Fibroblast of the aortic adventitia (primary cell): ENCODE data around the gene RXRA. TPM values are rescaled to one million over a fixed set of nuclear protein-coding genes. Genes with fewer than 3 reads are reported as not detected.
"Not testable (repeated sequence)": the region's sequence is repeated elsewhere in the genome, so short reads cannot be mapped to it uniquely, and the experiment has no call there.

Experiments
- DNase-seq: peaks from one replicate; pipeline ENCODE4 v3.0.0-alpha.2; 2010; ENCODE audit warnings: low read depth
- H3K4me3 ChIP-seq: 2 replicates; pipeline ENCODE4 v1.5.1; 2011; ENCODE audit warnings: low read depth, mild to moderate bottlenecking, control low read depth, low read length, moderate library complexity
- total RNA-seq: library from RNA; depleted of rRNA; stranded (reverse); fragments of >200 nt; gene quantifications from 2 replicates; pipeline ENCODE4 v1.2.3, GENCODE V29; 2012; ENCODE audit warnings: low replicate concordance
- TF ChIP-seq, protein P1 (sequence below): IDR thresholded peaks from 2 replicates; pipeline ENCODE4 v1.5.1; 2011; ENCODE audit warnings: mild to moderate bottlenecking, low read length, control low read depth, inconsistent platforms; ENCODE audit not compliant: insufficient read depth

Gene RXRA
- total RNA-seq, 1 donor: 20.9 TPM

DNA sequence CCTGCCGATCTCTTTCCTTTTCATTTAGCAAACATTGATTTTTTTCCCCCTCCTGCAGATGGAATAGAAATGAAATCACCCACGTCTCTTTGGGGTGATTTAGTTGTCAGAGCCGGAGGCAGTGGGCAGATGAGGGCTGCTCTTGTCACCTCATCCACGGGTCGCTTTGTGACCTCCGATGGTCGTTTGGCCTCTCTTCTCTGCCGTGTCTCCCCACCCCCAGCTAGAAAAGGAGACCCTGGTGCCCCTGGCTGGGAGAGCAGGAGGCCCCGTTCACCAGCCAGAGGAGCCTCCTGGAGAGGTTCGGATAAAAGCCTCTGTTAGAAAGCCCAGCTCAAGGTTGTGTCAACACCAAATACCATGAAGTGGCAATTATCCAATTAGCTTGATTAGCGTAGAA, 21.6 kb upstream of the RXRA start:
- TF ChIP-seq, protein P1, sequence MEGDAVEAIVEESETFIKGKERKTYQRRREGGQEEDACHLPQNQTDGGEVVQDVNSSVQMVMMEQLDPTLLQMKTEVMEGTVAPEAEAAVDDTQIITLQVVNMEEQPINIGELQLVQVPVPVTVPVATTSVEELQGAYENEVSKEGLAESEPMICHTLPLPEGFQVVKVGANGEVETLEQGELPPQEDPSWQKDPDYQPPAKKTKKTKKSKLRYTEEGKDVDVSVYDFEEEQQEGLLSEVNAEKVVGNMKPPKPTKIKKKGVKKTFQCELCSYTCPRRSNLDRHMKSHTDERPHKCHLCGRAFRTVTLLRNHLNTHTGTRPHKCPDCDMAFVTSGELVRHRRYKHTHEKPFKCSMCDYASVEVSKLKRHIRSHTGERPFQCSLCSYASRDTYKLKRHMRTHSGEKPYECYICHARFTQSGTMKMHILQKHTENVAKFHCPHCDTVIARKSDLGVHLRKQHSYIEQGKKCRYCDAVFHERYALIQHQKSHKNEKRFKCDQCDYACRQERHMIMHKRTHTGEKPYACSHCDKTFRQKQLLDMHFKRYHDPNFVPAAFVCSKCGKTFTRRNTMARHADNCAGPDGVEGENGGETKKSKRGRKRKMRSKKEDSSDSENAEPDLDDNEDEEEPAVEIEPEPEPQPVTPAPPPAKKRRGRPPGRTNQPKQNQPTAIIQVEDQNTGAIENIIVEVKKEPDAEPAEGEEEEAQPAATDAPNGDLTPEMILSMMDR: no peak

DNA sequence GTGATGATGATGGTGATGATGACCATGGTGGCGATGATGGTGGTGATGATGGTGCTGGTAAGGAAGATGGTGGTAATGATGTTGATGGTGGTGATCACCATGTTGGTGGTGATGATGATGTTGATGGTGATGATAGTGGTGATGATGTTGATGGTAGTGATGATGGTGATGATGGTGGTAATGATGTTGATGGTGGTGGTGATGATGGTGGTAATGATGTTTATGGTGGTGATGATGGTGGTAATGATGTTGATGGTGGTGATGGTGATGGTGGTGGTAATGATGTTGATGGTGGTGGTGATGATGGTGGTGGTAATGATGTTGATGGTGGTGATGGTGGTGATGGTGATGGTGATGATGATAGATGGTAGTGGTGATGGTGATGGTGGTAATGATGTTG, 20.7 kb upstream of the RXRA start:
- no peak overlapping the region for H3K4me3 ChIP-seq

More for the DNA sequence above, 21.6 kb upstream of the RXRA start:
- no peak for DNase-seq
- H3K4me3 ChIP-seq: no peak overlapping the region

DNA sequence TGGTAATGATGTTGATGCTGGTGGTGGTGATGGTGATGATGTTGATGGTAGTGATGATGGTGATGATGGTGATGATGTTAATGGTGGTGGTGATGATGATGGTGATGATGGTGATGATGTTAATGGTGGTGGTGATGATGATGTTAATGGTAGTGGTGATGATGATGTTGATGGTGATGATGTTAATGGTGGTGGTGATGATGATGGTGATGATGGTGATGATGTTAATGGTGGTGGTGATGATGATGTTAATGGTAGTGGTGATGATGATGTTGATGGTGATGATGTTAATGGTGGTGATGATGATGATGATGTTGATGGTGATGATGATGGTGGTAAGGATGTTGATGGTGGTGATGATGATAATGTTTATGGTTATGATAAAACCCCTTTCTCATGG, 20.2 kb upstream of the RXRA start:
- DNase-seq, H3K4me3 ChIP-seq: not testable (repeated sequence)

More for the DNA sequence above, 20.7 kb upstream of the RXRA start:
- DNase-seq: no peak
- TF ChIP-seq, protein P1: no peak

DNA sequence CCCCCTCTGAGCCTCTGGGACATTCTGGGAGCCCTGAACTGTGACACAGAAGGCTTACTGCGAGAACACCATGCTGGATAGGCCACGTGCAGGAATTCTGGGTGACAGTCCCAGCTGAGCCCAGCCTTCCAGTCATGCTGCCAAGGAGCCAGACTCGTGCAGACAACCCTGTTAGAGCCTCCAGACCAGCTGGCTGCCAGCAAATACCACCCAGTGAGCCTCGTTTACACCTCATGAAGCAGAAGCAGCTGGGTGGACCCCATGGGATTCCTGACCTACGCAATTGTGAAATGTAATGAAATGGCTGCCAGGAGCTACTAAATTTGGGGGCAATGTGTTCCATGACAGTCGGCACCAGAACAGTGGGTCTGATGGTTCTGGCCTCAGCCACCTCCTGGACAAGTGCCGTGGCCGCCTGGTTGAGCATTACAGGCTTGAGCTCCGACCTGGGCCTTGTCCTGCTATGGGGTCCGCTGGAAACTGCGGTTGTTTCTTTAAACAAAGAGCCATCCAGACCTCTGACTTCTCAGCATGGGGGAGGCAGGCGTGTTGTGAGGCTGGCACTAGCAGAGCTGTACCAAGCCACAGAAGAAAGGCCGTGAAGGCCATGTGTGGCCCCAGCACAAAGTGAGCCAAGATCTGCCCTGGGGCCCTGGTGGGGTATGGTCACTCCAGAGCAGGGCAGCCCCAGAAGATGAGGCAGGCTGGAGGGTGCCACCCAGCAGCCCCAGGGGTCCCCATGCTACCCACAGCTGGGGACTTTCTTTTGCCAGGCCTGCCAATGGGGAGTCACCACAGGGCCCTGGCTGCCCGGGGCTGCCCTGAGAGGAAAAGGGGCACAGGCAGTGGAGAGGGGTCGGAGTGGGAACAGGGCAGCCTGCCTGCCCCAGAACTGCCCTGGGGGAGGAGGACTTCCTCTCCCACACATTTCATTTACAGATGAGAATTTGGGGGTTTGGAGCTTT, 19.3 kb upstream of the RXRA start:
- no peak for DNase-seq
- TF ChIP-seq, protein P1: no peak
- no peak overlapping the region for H3K4me3 ChIP-seq

DNA sequence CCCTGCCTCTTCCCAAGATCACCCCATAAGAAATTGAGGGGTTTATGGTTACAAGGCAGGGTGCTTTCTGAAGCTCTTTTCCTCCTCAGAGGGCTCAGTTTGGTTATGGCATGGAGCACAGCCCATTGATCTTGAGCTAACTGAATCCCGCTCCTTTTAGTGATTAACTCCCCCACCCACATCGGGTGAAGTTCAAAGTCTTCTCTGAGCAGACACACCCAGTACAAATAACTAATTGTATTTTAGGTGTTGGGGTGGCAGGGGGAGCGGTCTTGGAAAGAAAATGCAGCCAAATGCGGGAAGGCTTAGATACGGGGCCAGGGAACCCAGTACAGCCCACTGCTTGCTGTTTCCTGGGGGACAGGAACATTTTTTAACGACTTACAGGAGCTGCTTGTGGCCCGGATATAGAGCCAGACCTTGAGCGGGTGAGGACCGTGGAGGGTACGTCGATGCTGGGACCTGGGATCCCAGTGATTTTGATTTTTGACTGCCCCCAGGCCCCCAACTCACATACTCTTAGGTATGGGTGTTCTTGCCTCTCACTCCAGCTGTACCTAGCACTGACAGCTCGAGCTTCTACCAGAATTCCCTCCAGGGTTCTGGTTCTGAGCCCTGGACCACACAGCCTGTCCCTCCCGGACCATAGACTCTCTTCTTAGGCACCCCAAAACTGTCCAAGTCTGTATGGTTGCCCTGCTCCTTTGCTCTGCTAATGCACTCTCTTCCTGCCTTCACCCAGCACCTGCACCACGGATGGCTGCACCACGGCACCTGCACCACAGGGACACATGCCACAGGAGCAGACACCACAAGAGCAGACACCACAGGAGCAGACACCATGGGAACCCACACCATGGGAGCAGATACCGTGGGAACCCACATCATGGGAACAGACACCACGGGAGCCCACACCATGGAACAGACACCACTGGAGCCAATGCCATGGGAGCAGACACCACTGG, 18.3 kb upstream of the RXRA start:
- no peak overlapping the region for H3K4me3 ChIP-seq
- TF ChIP-seq, protein P1: no peak
- no peak for DNase-seq

DNA sequence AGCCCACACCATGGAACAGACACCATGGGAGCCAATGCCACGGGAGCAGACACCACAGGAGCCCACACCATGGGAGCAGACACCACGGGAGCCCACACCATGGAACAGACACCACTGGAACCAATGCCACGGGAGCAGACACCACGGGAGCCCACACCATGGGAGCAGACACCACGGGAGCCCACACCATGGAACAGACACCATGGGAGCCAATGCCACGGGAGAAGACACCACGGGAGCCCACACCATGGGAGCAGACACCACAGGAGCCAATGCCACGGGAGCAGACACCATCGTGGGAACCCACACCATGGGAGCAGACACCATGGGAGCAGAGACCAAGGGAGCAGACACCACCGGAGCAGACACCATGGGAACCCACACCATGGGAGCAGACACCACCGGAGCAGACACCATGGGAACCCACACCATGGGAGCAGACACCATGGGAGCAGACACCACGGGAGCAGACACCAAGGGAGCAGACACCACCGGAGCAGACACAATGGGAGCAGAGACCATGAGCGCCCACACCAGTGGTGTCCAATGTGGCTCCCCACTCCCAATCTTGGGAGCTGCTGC, 17.5 kb upstream of the RXRA start:
- DNase-seq, H3K4me3 ChIP-seq: not testable (repeated sequence)

DNA sequence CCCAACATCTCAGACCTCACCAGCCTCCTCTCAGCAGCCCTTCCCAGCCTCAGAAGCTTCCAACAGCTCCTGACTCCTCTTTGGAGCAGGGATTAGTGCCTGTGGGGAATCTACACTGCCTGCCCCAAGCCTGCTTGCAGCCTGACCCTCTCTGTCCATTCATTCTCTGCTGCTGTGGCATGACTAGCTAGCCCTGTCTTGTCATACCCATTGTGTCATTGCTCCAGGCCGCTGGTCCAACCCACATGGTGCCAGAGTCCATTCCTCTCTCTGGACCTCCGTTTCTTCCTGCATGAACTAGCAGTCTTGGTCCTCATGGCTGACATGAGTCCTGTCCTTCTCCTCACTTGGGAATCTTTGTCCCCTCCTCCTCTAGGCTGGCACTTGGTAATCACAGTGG, 12.8 kb upstream of the RXRA start:
- TF ChIP-seq, protein P1: no peak
- H3K4me3 ChIP-seq: no peak overlapping the region
- no peak for DNase-seq
